Colonic mucosa (tissue), 4 donors: ENCODE results near the gene PTPRN2. TPM values are rescaled to one million over a fixed set of nuclear protein-coding genes. Genes with fewer than 3 reads are reported as not detected.

Source experiments
- DNase-seq: peaks from one replicate; pipeline ENCODE4 v3.0.0-alpha.2; 2020
- H3K27ac ChIP-seq: fragments of 200-600 bp; one replicate; pipeline ENCODE4 v1.8.0; 2021
- H3K27me3 ChIP-seq: fragments of 200-600 bp; one replicate; pipeline ENCODE4 v1.8.0; 2021
- H3K36me3 ChIP-seq: fragments of 200-600 bp; one replicate; pipeline ENCODE4 v1.8.0; 2021
- H3K4me1 ChIP-seq: fragments of 200-600 bp; one replicate; pipeline ENCODE4 v1.8.0; 2021; ENCODE audit warnings: mild to moderate bottlenecking
- H3K4me3 ChIP-seq: fragments of 200-600 bp; one replicate; pipeline ENCODE4 v1.8.0; 2021
- H3K9ac ChIP-seq, 2 donors: one replicate each; pipeline ENCODE4 v1.7.0; 2013; ENCODE audit warnings: control low read depth in 2 of 2, low read depth in 2 of 2, low read length in 2 of 2
- H3K9me3 ChIP-seq: fragments of 200-600 bp; one replicate; pipeline ENCODE4 v1.8.0; 2021
- intact Hi-C: fragments of 100-400 bp; cut with DNase I; formaldehyde crosslinking; loops from one replicate; pipeline ENCODE4 v1.14.1; 2022
- total RNA-seq, 2 donors: library from RNA; stranded (reverse); fragmentation: NEBNext Ultra II Directional in 1 of 2; extraction: Animal tissue kit (Norgen Biotek cat#: 25700) in 1 of 2; gene quantifications; one replicate each; pipeline ENCODE4 v1.2.1, GENCODE V29; 2021
- TF ChIP-seq, protein P1 (sequence below): fragments of 200-600 bp; IDR thresholded peaks from one replicate; pipeline ENCODE4 v1.8.0; 2022; ENCODE audit warnings: antibody characterized with exemption, mild to moderate bottlenecking
- donor health status: healthy.
- donor health status: DM: no; HTN: no; CAD: no.
- donor health status: DM: no; HTN: no; CAD: no.

PTPRN2 gene
- total RNA-seq, 2 donors from 2014 or later, result 14.7 to 21.6 TPM

DNA sequence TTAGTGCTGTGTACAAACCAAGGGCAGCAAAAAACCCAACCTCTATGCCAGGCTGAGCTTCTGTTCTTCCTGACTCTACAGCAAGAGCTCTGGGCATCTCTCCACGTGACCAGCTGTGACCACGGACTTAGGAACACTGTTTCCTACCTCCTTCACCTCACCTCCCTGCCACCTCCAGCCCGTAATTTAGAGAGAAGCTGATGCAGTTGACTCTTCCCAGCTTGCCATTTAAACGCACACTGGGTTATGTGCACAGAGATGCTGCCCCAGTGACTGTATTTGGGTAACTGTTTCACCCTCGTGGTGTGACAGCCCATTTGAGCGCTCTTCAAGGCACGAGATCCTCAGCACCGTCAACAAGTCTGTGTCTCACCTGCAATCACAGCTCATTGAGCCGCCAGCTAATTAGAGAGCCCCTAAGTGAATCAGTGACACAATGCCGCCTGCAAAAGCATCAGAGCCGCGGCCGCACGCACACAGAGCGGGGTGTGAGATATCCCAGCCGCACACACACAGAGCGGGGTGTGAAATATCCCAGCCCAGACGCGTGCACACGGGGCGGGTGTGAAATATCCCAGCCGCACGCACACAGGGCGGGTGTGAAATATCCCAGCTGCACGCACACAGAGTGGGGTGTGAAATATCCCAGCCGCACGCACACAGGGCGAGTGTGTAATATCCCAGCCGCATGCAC, 319.7 kb downstream of the PTPRN2 start:
- Histone ChIP-seq H3K9ac (no peak overlapping the region), H3K36me3 (no peaks in the 10 kb centered on the region), H3K27ac (no peak overlapping the region), H3K4me1 (no peaks in the 10 kb centered on the region), H3K4me3 (no peak overlapping the region), H3K9me3 (no peaks in the 10 kb centered on the region), H3K27me3 (no peaks in the 10 kb centered on the region)
- TF ChIP-seq, protein P1, sequence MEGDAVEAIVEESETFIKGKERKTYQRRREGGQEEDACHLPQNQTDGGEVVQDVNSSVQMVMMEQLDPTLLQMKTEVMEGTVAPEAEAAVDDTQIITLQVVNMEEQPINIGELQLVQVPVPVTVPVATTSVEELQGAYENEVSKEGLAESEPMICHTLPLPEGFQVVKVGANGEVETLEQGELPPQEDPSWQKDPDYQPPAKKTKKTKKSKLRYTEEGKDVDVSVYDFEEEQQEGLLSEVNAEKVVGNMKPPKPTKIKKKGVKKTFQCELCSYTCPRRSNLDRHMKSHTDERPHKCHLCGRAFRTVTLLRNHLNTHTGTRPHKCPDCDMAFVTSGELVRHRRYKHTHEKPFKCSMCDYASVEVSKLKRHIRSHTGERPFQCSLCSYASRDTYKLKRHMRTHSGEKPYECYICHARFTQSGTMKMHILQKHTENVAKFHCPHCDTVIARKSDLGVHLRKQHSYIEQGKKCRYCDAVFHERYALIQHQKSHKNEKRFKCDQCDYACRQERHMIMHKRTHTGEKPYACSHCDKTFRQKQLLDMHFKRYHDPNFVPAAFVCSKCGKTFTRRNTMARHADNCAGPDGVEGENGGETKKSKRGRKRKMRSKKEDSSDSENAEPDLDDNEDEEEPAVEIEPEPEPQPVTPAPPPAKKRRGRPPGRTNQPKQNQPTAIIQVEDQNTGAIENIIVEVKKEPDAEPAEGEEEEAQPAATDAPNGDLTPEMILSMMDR, result no peak
- DNase-seq, result no peak
- intact Hi-C loops, result no loop called here

DNA sequence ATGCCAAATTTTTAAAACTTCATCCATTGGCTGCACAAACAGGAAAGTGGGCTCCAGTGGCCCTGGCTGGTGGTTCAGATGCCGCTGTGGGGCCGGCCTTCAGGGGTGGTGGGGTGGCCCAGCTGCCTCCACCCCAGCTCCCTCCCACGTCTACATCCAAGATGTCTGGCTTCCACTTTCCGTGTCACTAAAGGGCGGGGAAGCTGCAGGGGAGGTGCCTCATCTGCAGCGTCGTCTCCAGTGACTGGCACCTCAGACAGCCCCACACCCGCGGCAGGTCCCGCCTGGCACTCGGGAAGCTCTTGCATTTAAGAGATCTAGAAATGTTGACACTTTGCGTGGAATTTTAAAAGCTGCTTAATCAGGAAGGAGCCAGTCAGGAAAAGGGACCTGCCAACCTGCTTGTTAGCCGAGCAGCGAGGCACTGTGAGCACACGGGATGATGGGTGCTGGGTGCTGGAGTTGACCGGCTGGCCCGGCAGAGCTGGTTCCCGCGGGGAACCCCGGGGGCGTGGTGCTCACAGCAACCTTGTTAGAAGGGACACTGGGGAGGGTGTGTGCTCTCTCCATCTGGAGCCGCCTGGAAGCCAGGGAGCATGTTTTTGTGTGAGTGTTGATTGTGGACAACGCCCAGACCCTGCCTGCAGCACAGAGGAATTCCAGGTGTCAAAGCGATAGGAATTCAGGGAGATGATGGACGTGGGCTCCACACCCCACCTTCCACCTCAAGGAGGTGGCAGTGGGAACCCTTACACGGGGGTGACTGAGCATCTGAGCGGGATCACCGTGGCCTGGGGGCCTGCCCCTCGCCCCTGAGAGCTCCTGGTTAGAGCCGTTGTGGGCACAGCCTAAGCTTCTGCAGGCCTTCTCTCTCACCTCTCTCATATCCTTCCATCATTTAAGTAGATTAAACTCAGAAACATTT, 320.5 kb downstream of the PTPRN2 start:
- Histone ChIP-seq H3K36me3 (no peaks in the 10 kb centered on the region), H3K4me1 (no peaks in the 10 kb centered on the region), H3K27me3 (no peaks in the 10 kb centered on the region), H3K9me3 (no peaks in the 10 kb centered on the region), H3K4me3 (no peak overlapping the region), H3K9ac (no peak overlapping the region), H3K27ac (no peak overlapping the region)
- TF ChIP-seq, protein P1, result no peak
- peak; percentile 71 for DNase-seq
- intact Hi-C loops, result no loop called here

DNA sequence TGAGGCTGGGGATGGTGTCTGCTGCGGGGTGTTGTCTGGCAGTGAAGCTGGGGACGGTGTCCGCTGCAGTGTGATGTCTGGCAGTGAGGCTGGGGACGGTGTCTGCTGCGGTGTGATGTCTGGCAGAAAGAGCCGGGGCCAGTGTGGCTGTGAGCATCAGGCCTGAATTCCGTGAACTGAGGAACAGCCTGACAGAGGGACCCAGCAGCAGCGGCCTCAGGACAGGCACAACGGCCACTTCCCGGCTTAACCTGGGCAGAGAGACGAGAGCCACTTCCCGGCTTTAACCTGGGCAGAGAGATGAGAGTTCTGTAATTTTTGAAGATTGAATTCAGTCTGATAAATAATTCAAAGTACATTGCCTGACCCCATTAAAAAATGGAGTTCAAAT, 321.2 kb downstream of the PTPRN2 start:
- H3K9me3 ChIP-seq, result no peaks in the 10 kb centered on the region
- no peak overlapping the region for H3K27ac ChIP-seq
- no peak overlapping the region for H3K4me3 ChIP-seq
- no peak overlapping the region for H3K9ac ChIP-seq
- intact Hi-C loops, result no loop called here
- H3K36me3 ChIP-seq, result no peaks in the 10 kb centered on the region
- TF ChIP-seq, protein P1, result no peak
- H3K27me3 ChIP-seq, result no peaks in the 10 kb centered on the region
- no peak for DNase-seq
- no peaks in the 10 kb centered on the region for H3K4me1 ChIP-seq

DNA sequence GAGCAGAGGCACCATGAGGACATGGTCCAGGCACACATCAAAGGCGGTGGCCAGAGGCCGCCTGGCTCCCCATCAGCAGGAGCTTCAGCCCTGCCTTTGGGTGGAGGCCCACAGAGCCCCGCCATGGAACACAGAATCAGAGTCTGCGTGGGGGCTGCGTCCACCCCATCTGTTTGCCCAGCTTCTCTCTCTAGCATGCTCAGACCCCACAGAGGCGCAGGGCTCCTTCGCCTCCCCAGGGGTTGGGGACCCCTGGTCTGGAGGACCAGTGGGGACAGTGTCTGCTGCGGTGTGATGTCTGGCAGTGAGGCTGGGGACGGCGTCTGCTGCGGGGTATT, 321.9 kb downstream of the PTPRN2 start:
- DNase-seq, result no peak
- Histone ChIP-seq H3K4me1 (no peaks in the 10 kb centered on the region), H3K27me3 (no peaks in the 10 kb centered on the region), H3K4me3 (no peak overlapping the region), H3K9ac (no peak overlapping the region), H3K27ac (no peak overlapping the region), H3K36me3 (no peaks in the 10 kb centered on the region), H3K9me3 (no peaks in the 10 kb centered on the region)
- TF ChIP-seq, protein P1, result no peak
- intact Hi-C loops, result no loop called here

DNA sequence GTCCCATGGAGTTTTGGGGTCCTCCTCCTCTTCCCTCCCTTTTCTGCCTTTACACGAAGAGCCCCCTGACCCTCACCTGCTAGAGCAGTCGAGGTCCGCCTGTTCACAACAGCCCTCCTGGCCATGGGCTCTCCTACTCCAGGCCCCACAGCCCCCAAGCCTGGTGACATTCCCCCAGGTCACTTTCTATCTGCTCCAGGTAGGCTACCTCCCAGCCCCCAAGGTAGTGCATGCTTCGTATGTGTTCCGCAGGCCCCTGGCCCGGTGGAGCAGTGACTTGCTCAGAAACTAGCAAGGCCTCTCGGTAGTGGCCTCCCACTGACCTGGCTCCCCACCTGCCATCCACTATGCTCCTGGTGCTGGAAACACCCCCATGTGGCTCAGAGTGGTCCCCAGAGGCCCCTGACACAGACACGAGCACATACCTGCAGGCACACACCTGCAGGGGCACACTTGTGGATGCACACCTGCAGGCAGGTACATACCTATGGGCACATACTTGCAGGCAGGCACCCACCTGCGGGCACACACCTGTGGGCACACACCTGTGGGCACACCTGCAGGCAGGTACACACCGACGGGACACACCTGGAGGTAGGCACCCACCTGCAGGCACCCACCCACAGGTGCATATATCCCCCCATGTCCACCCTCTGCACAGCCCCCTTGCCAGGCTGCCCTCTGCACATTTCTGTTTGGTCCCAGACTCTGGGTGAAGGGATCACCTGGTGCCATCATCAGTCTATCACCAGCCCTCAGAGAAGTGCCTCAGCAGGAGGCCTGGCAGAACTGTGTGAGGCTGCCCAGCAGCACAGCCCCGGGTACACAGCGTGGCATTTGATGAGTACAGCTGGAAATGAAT, 322.5 kb downstream of the PTPRN2 start:
- intact Hi-C loops, result no loop called here
- Histone ChIP-seq H3K27ac (no peak overlapping the region), H3K4me3 (no peak overlapping the region), H3K9me3 (no peaks in the 10 kb centered on the region), H3K27me3 (no peaks in the 10 kb centered on the region), H3K36me3 (no peaks in the 10 kb centered on the region), H3K4me1 (no peaks in the 10 kb centered on the region), H3K9ac (no peak overlapping the region)
- no peak for DNase-seq
- TF ChIP-seq, protein P1, result no peak
